ENCODE measurements around the gene HAPLN2. TPM values are rescaled to one million over a fixed set of nuclear protein-coding genes. Genes with fewer than 3 reads are reported as not detected.

HAPLN2 gene
- total and polyA plus RNA-seq, 8 donors, result 0.33 to 0.37 TPM; not detected in 6

DNA sequence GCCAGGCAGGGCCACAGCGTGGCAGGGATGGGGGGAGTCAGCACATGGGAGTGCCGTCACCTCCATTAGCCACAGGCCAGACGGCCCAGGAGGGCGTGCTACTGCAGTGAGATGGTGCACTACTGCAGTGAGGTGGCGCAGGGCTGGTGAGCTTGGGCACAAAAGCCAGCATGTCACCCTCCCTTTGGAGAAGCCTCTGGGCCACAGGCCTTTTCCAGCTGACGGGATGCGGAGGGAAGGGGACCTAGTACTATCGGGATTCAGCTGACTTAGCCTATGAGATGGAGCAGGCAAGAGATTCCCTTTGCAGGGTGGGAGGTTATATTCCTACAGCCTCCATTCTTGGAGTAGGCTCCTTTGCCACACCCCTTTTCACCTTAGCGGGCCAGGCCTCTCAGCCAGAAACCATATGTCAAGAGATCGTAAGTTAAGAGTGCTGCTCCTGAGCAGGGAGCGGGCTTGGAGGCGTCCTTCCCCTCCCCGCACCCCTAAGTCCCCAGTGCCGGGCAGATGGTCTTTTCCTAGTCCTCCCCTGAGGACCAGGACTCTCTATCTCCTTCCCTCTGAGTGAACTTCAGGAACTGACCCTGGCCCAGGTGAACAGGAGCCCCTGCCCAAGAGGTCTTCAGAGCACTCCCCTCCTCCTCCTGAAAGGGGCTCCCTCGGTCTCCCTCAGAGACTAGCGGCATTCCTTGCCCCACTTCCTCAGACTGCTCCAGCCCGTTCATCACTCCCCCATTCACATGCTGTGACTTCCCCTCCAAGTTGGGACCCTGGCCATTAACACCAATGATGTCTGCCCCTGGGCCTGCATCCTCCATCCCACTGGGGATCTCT, 49.8 kb downstream of the HAPLN2 start:
- peak in 1 of 2 donors; percentile 28 for DNase-seq
- peak overlapping the region in 4 of 5 donors; percentile 63 to 88 (median 76) for H3K27ac ChIP-seq
- no peaks in the 10 kb centered on the region for H3K9me3 ChIP-seq
- intact Hi-C loops (cut with DNase I; ENCODE audit: low total_unique reads), result no loop called here
- 66 to 74% (median 69%) methylated on average over 13 to 17 of the region's 17 CpGs for WGBS, 5 donors
- TF ChIP-seq, protein P1, sequence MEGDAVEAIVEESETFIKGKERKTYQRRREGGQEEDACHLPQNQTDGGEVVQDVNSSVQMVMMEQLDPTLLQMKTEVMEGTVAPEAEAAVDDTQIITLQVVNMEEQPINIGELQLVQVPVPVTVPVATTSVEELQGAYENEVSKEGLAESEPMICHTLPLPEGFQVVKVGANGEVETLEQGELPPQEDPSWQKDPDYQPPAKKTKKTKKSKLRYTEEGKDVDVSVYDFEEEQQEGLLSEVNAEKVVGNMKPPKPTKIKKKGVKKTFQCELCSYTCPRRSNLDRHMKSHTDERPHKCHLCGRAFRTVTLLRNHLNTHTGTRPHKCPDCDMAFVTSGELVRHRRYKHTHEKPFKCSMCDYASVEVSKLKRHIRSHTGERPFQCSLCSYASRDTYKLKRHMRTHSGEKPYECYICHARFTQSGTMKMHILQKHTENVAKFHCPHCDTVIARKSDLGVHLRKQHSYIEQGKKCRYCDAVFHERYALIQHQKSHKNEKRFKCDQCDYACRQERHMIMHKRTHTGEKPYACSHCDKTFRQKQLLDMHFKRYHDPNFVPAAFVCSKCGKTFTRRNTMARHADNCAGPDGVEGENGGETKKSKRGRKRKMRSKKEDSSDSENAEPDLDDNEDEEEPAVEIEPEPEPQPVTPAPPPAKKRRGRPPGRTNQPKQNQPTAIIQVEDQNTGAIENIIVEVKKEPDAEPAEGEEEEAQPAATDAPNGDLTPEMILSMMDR (IDR thresholded peaks at IDR 0.05), result no peak
- TF ChIP-seq POLR2A (IDR thresholded peaks at IDR 0.05) (no peak), EP300 (IDR thresholded peaks at IDR 0.05) (no peak), POLR2AphosphoS5 (IDR thresholded peaks at IDR 0.05) (no peak)
- no peaks in the 10 kb centered on the region for H3K36me3 ChIP-seq
- H3K4me3 ChIP-seq, result no peak overlapping the region
- H3K27me3 ChIP-seq, result peaks cover 0 to 36% (median 0%) of the 10 kb centered on the region in 3 donors
- peaks cover 13 to 56% (median 46%) of the 10 kb centered on the region in 4 donors for H3K4me1 ChIP-seq

DNA sequence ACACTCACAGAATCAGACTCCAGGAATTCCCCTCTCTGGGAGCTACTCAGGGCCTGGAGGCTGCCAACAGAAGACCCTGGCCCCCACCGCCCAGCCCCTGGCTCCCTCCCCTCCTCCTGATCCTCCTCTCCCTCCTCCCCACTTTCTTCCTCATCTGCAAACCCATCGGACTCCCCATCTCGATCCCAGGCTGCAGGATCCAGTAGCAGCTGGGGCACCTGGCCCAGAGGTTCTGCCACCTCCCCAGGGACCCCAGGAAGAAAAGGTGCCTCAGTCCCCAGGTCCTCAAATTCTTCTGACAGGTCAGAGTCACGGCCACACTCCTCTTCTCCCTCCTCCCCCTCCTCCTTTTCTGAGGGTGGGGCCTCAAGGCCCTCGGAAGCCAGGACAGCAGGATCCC, 50.6 kb downstream of the HAPLN2 start:
- H3K9me3 ChIP-seq, result no peaks in the 10 kb centered on the region
- H3K36me3 ChIP-seq, result no peaks in the 10 kb centered on the region
- TF ChIP-seq EP300 (IDR thresholded peaks at IDR 0.05) (no peak), POLR2A (IDR thresholded peaks at IDR 0.05) (no peak), POLR2AphosphoS5 (IDR thresholded peaks at IDR 0.05) (no peak)
- TF ChIP-seq, protein P1 (IDR thresholded peaks at IDR 0.05), result no peak
- peak overlapping the region in 2 of 5 donors; percentile 30 to 78 for H3K27ac ChIP-seq
- H3K4me1 ChIP-seq, result peaks cover 6 to 50% (median 45%) of the 10 kb centered on the region in 4 donors
- peaks cover 0 to 43% (median under 1%) of the 10 kb centered on the region in 3 donors for H3K27me3 ChIP-seq
- DNase-seq, result no peak
- WGBS, 5 donors, result 46 to 83% (median 51%) methylated on average over 4 to 5 of the region's 5 CpGs
- H3K4me3 ChIP-seq, result no peak overlapping the region
- intact Hi-C loops (cut with DNase I; ENCODE audit: low total_unique reads), result no loop called here

DNA sequence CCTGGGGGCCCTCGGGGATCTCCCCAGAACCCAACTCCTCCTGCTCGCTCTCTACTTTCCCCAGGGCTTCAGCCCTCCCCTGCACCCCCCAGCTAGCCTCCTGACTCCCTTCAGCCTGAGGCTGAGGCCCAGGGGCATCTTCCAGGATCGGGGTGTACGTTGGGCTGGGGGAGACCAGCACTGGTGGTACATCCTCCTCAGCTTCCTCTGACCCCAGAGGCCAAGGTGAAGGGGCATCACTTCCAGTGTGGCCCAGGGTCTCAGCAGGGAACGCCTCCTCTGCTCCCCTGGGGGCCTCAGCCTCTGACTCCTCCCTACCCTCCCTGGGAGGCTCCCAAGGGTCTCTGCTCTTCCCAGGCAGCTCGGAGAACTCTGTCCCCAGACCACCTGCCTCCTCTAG, 51.1 kb downstream of the HAPLN2 start:
- WGBS, 5 donors, result 56 to 78% (median 76%) methylated on average over 5 to 6 of the region's 6 CpGs
- H3K36me3 ChIP-seq, result no peaks in the 10 kb centered on the region
- peak overlapping the region in 2 of 5 donors; percentile 30 to 78 for H3K27ac ChIP-seq
- no peak for DNase-seq
- intact Hi-C loops (cut with DNase I; ENCODE audit: low total_unique reads), result no loop called here
- no peaks in the 10 kb centered on the region for H3K9me3 ChIP-seq
- peaks cover 5 to 50% (median 45%) of the 10 kb centered on the region in 4 donors for H3K4me1 ChIP-seq
- H3K27me3 ChIP-seq, result peaks cover 0 to 45% (median 6%) of the 10 kb centered on the region in 3 donors
- no peak for TF ChIP-seq EP300 (IDR thresholded peaks at IDR 0.05)
- H3K4me3 ChIP-seq, result no peak overlapping the region

DNA sequence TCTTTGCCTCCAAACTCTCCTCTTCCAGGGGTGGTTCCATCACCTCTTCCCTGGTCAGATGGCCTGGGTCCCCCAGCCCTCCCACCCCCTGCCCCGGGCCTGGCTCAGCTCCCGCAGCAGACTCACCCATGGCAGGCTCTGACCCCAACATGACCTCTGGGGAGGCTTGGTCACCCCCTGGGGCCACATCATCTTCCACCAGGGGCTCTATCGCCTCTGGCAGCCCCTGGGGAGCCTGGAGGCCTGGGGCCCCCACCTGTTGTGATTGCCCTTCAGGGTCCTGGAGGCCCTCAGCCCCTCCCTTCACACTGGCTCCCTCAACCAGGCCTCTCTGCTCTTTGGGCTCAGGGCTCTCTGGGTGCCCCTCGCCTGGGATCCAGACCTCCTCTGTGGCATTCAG, 51.6 kb downstream of the HAPLN2 start:
- peaks cover 0 to 49% (median 10%) of the 10 kb centered on the region in 3 donors for H3K27me3 ChIP-seq
- H3K4me1 ChIP-seq, result peaks cover 1 to 48% (median 43%) of the 10 kb centered on the region in 4 donors
- no peaks in the 10 kb centered on the region for H3K9me3 ChIP-seq
- TF ChIP-seq EP300 (IDR thresholded peaks at IDR 0.05) (no peak), POLR2AphosphoS5 (IDR thresholded peaks at IDR 0.05) (no peak), POLR2A (IDR thresholded peaks at IDR 0.05) (no peak)
- TF ChIP-seq, protein P1 (IDR thresholded peaks at IDR 0.05), result no peak
- intact Hi-C loops (cut with DNase I; ENCODE audit: low total_unique reads), result no loop called here
- no peaks in the 10 kb centered on the region for H3K36me3 ChIP-seq
- peak overlapping the region in 2 of 5 donors; percentile 30 to 78 for H3K27ac ChIP-seq
- DNase-seq, result no peak
- 46 to 79% (median 59%) methylated on average over 3 to 4 of the region's 4 CpGs for WGBS, 5 donors
- no peak overlapping the region for H3K4me3 ChIP-seq

All from stomach (tissue), 9 donors.